ENCODE results near the gene PTCH2.
A peak's percentile ranks its signal among the peaks of the same experiment; 100 is the strongest.
"Not testable (repeated sequence)": the region's sequence is repeated elsewhere in the genome, so short reads cannot be mapped to it uniquely, and the experiment has no call there.

PTCH2 gene

GRCh38 chr1:44819608-44820327, 23.3 kb downstream of the PTCH2 start:
- Histone ChIP-seq H2AFZ (ENCODE audit: low read depth, low read length) (peak overlapping the region; percentile 83; the same call in 1 of the 2 replicates), H3K4me1 (ENCODE audit: low read length) (peaks cover 19% of the 10 kb centered on the region), H3K36me3 (replicated peaks; ENCODE audit: low read depth, low read length) (peaks cover 22% of the 10 kb centered on the region), H3K9ac (ENCODE audit: low read length) (peak overlapping the region; percentile 98), H4K20me1 (ENCODE audit: insufficient read depth, low read length) (no peaks in the 10 kb centered on the region), H3K4me2 (ENCODE audit: low read length) (peak overlapping the region; percentile 100), H3K27ac (ENCODE audit: low read length) (peak overlapping the region; percentile 100), H3K9me3 (ENCODE audit: insufficient read depth, low read length) (no peaks in the 10 kb centered on the region), H3K4me3 (ENCODE audit: low read length) (peak overlapping the region; percentile 97), H3K27me3 (ENCODE audit: low read depth, low read length) (no peaks in the 10 kb centered on the region), H3K79me2 (ENCODE audit: low read length) (no peaks in the 10 kb centered on the region)
- TF ChIP-seq EZH2phosphoT487 (IDR thresholded peaks at IDR 0.05; ENCODE audit: low read depth) (no peak), CTCF (IDR thresholded peaks at IDR 0.05; ENCODE audit: low read depth, low read length) (peak; percentile 15; the same call in 1 of the 2 replicates)

- H3K36me3 ChIP-seq (replicated peaks; ENCODE audit: low read depth, low read length) = peaks cover 22% of the 10 kb centered on the region
- no peaks in the 10 kb centered on the region for H3K9me3 ChIP-seq (ENCODE audit: insufficient read depth, low read length)
- H3K4me2 ChIP-seq (ENCODE audit: low read length) = peak overlapping the region; percentile 100
- H3K4me3 ChIP-seq (ENCODE audit: low read length) = peak overlapping the region; percentile 97
- no peaks in the 10 kb centered on the region for H4K20me1 ChIP-seq (ENCODE audit: insufficient read depth, low read length)
- peaks cover 19% of the 10 kb centered on the region for H3K4me1 ChIP-seq (ENCODE audit: low read length)
- no peaks in the 10 kb centered on the region for H3K79me2 ChIP-seq (ENCODE audit: low read length)
- 0 out of 2 replicates have a peak overlapping the region, but pooled peaks have one; percentile 31 for H2AFZ ChIP-seq (ENCODE audit: low read depth, low read length)
- peak overlapping the region; percentile 100 for H3K27ac ChIP-seq (ENCODE audit: low read length)
- H3K27me3 ChIP-seq (ENCODE audit: low read depth, low read length) = no peaks in the 10 kb centered on the region
- H3K9ac ChIP-seq (ENCODE audit: low read length) = peak overlapping the region; percentile 98
- TF ChIP-seq EZH2phosphoT487 (IDR thresholded peaks at IDR 0.05; ENCODE audit: low read depth) (no peak), CTCF (IDR thresholded peaks at IDR 0.05; ENCODE audit: low read depth, low read length) (no peak; the same call in 1 of the 2 replicates)
These were observed 23.9 kb downstream of the PTCH2 start for GRCh38 chr1:44819196-44819607.

- Histone ChIP-seq H3K27me3 (ENCODE audit: low read depth, low read length) (no peaks in the 10 kb centered on the region), H3K9me3 (ENCODE audit: insufficient read depth, low read length) (no peaks in the 10 kb centered on the region), H4K20me1 (ENCODE audit: insufficient read depth, low read length) (no peaks in the 10 kb centered on the region), H3K79me2 (ENCODE audit: low read length) (no peaks in the 10 kb centered on the region), H3K36me3 (replicated peaks; ENCODE audit: low read depth, low read length) (peaks cover 29% of the 10 kb centered on the region), H2AFZ (ENCODE audit: low read depth, low read length) (no peak overlapping the region), H3K4me1 (ENCODE audit: low read length) (peaks cover 19% of the 10 kb centered on the region), H3K27ac (ENCODE audit: low read length) (peak overlapping the region; percentile 100; the same call in 1 of the 2 replicates), H3K4me2 (ENCODE audit: low read length) (no peak overlapping the region), H3K4me3 (ENCODE audit: low read length) (no peak overlapping the region), H3K9ac (ENCODE audit: low read length) (no peak overlapping the region)
- no peak for TF ChIP-seq EZH2phosphoT487 (IDR thresholded peaks at IDR 0.05; ENCODE audit: low read depth)
- TF ChIP-seq CTCF (IDR thresholded peaks at IDR 0.05; ENCODE audit: low read depth, low read length) = no peak
These were observed 25.1 kb downstream of the PTCH2 start for GRCh38 chr1:44817771-44818495.

GRCh38 chr1:44817307-44817706, 25.7 kb downstream of the PTCH2 start:
- no peak overlapping the region for H2AFZ ChIP-seq (ENCODE audit: low read depth, low read length)
- TF ChIP-seq EZH2phosphoT487 (IDR thresholded peaks at IDR 0.05; ENCODE audit: low read depth) = no peak
- TF ChIP-seq CTCF (IDR thresholded peaks at IDR 0.05; ENCODE audit: low read depth, low read length) = no peak
- no peak overlapping the region for H3K9ac ChIP-seq (ENCODE audit: low read length)
- no peaks in the 10 kb centered on the region for H3K9me3 ChIP-seq (ENCODE audit: insufficient read depth, low read length)
- H3K27me3 ChIP-seq (ENCODE audit: low read depth, low read length) = no peaks in the 10 kb centered on the region
- H3K4me3 ChIP-seq (ENCODE audit: low read length) = no peak overlapping the region
- H3K4me1 ChIP-seq (ENCODE audit: low read length) = peaks cover 19% of the 10 kb centered on the region
- H4K20me1 ChIP-seq (ENCODE audit: insufficient read depth, low read length) = no peaks in the 10 kb centered on the region
- peaks cover 31% of the 10 kb centered on the region for H3K36me3 ChIP-seq (replicated peaks; ENCODE audit: low read depth, low read length)
- H3K79me2 ChIP-seq (ENCODE audit: low read length) = no peaks in the 10 kb centered on the region
- H3K27ac ChIP-seq (ENCODE audit: low read length) = no peak overlapping the region
- H3K4me2 ChIP-seq (ENCODE audit: low read length) = no peak overlapping the region

- peaks cover 34% of the 10 kb centered on the region for H3K36me3 ChIP-seq (replicated peaks; ENCODE audit: low read depth, low read length)
- peaks cover 13% of the 10 kb centered on the region for H3K79me2 ChIP-seq (ENCODE audit: low read length)
- H3K27me3 ChIP-seq (ENCODE audit: low read depth, low read length); H3K9me3 ChIP-seq (ENCODE audit: insufficient read depth, low read length); H3K9ac ChIP-seq (ENCODE audit: low read length); H2AFZ ChIP-seq (ENCODE audit: low read depth, low read length); H3K27ac ChIP-seq (ENCODE audit: low read length); H3K4me2 ChIP-seq (ENCODE audit: low read length); H4K20me1 ChIP-seq (ENCODE audit: insufficient read depth, low read length); H3K4me3 ChIP-seq (ENCODE audit: low read length): not testable (repeated sequence)
- peaks cover 31% of the 10 kb centered on the region for H3K4me1 ChIP-seq (ENCODE audit: low read length)
These were observed 27.1 kb downstream of the PTCH2 start for GRCh38 chr1:44815926-44816325.

Measured in OCI-LY3 (cell line).